GM18858 (cell line): Measurements from ENCODE around the gene ARFRP1.

Experiments
- ATAC-seq: cut with Tn5 transposase; IDR thresholded peaks from one replicate; pipeline ENCODE4 v1.9.1; 2021; ENCODE audit not compliant: unreplicated experiment

ARFRP1 gene

GRCh38 chr20:63743210-63743970 is 35.6 kb upstream of the ARFRP1 start:
- no peak for ATAC-seq

DNA sequence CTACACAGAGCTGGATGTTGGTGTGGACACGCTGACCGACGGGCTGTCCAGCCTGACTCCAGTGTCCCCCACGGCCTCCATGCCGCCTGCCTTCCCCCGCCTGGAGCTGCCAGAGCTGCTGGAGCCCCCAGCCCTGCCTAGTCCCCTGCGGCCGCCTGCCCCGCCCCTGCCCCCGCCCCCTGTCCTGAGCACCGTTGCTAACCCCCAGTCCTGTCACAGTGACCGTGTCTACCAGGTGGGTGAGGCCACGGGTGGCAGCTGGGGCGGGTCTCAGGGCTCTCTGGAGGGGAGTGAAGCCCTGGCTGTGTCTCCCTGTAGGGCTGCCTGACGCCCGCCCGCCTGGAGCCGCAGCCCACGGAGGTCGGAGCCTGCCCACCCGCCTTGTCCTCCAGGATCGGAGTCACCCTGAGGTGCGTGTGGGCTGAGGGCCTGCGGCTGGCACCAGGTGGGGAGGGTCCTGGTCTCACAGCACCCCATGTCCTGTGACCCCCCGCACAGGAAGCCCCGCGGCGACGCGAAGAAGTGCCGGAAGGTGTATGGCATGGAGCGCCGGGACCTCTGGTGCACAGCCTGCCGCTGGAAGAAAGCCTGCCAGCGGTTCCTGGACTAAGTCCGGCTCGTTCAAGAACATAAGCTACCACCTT is 34.7 kb upstream of the ARFRP1 start:
- no peak for ATAC-seq

DNA sequence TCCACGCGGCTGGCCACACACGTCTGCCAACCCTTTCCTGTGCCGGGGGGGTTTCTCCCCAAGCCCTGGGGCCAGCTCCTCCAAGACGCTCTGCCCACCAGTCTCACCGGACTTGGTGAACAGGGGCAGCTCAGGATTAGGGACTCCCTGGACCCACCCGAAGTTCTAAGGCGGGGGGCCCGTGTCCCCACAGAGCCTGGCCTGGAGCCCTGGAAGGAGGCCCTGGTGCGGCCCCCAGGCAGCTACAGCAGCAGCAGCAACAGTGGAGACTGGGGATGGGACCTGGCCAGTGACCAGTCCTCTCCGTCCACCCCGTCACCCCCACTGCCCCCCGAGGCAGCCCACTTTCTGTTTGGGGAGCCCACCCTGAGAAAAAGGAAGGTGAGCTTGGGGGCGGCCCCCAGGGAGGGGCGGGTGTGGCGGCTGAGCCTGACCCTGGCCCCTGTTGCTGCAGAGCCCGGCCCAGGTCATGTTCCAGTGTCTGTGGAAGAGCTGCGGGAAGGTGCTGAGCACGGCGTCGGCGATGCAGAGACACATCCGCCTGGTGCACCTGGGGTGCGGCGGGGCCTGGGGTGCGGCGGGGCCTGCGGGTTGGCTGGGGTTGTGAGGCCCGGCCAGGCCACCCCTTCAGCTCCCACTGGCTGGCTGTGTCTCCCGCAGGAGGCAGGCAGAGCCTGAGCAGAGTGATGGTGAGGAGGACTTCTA is 34.1 kb upstream of the ARFRP1 start:
- no peak for ATAC-seq

- ATAC-seq = no peak
Observed at GRCh38 chr20:63741354-63741675, 33.5 kb upstream of the ARFRP1 start.

DNA sequence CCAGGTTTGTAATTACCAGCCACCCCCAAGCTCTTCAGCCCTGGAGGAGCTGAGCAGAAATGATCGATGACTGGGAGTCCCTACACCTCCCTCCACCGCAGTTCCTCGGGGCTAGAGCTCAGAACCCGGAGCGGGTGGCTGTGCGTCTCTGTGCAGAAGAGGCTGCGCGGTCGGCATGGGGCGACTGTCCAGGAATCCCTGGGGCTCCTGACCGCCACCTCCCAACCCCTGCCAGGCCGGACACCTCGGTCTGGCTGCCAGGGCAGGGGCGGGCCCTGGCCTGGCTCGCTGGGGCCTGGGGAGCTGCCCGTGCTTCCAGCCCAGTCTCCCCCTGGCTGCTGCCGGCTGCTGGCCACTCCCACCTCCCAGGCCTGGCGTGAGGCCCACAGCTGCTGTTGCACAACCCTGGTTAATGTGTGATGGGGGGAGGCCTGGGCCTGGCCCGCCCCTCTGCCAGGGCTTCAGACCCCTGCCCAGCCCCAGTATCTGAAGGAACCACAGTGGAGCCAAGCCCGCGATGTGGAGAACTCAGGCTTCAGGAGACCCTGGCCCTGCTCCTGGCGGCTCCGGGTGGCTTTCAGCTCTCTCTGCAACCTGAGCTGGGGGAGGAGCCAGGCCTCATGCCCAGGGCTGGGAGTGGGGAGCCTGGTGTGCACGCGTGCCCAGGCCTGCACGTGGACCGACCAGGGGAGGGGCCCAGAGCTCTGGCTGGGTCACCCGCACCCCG is 33.0 kb upstream of the ARFRP1 start:
- ATAC-seq = no peak

DNA sequence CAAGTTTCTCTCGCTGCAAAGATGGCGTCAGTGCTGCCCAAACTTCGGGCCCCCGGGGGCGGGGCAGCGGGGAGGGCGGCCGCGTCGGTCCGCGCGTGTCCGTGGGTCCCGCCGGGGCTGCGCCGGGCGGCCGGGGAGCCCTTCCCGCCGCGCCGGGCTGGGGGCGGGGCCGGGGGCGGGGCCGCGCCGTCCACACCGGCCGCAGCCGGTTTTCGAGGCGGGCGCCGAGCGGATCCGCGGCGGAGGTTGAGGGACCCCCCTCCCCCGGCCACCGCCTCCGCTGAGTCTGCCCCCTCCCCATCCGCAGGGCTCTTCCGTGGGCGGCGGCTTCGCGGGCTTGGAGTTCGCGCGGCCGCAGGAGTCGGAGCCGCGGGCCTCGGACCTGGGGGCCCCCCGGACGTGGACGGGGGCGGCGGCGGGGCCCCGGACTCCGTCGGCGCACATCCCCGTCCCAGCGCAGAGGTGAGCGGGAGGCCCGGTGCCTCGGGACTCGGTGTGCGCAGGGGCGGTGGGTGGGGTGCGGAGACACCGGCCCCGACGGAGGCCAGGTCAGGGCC is 32.4 kb upstream of the ARFRP1 start:
- no peak for ATAC-seq

DNA sequence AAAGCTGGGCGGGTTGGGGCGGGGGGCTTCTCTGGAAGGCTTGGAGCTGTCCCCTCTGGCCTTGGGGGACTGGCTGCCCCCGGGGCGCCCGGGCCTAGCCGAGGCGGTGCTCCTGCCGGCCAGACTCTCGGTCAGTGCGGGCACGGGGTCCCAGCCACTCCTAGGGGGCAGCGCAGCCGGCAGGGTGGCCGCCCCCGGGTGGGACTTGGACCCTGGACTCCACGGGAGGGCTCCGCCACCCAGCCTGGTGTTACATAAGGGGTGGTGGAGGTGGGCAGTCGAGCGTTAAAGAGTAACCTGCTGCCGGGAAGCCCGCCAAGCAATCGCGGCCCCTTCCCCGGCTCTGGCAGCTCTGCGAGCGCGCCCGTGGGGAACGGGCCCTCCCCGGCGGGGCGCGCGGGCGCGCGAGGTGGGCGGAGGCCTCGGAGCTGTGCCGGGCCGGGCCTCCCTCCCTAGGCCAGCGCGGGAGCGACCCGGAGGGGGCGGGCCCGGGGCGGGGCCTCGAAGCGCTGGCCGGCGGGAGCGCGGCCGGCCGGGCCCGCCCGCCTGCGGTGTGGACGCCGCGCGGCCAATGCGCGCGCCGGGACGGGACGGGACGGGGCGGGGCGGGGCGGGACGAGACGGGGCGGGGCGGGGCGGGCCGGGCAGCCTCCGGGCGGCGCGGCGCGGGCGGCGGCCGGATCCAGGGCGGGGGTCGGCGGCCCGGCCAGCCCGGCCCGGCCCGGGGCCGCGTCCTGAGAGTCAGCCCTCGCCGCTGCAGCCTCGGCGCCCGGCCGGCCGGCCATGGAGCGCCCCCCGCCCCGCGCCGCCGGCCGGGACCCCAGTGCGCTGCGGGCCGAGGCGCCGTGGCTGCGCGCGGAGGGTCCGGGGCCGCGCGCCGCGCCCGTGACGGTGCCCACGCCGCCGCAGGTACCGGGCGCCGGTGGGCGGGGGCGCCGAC is 31.6 kb upstream of the ARFRP1 start, which contains the start of gene SLC2A4RG:
Gene SLC2A4RG (plus strand): TSS at position 647 of the 940 bp plus-strand sequence. CDS start 137 bp downstream, at position 784.
- no peak for ATAC-seq

DNA sequence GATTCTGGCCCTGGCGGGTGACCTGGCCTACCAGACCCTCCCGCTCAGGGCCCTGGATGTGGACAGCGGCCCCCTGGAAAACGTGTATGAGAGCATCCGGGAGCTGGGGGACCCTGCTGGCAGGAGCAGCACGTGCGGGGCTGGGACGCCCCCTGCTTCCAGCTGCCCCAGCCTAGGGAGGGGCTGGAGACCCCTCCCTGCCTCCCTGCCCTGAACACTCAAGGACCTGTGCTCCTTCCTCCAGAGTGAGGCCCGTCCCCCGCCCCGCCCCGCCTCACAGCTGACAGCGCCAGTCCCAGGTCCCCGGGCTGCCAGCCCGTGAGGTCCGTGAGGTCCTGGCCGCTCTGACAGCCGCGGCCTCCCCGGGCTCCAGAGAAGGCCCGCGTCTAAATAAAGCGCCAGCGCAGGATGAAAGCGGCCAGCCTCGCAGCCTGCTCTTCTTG is 30.9 kb upstream of the ARFRP1 start:
- no peak for ATAC-seq

DNA sequence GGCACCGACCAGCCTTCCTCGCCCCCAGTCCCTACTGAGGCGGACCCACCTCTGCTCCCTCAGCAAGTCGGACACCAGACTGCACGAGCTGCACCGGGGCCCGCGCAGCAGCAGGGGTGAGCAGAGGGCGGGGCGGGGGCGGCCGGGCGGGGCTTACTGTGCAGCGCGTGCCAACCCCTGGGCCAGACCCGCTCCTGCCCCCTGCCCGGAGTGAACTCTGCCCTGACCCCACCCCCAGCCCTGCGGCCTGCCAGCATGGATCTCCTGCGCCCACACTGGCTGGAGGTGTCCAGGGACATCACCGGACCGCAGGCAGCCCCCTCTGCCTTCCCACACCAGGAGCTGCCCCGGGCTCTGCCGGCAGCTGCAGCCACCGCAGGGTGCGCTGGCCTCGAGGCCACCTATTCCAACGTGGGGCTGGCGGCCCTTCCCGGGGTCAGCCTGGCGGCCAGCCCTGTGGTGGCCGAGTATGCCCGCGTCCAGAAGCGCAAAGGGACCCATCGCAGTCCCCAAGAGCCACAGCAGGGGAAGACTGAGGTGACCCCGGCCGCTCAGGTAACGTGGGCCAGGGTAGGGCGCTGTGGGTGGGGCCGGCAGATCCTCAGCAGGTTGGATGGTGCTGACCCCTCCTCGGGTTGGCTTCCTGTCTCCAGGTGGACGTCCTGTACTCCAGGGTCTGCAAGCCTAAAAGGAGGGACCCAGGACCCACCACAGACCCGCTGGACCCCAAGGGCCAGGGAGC is 30.3 kb upstream of the ARFRP1 start:
- no peak for ATAC-seq

DNA sequence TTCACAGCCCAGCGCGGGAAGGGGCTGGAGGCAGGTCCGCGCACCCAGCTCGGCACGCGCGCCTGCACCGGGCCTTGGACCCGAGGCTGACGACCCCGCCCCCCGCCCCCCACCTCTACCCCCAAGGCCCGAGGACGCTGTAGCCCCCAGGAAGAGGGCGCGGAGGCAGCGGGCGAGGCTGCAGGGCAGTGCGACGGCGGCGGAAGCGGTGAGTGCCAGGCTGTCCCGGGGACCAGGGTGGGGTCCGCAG is 29.8 kb upstream of the ARFRP1 start:
- ATAC-seq = no peak

DNA sequence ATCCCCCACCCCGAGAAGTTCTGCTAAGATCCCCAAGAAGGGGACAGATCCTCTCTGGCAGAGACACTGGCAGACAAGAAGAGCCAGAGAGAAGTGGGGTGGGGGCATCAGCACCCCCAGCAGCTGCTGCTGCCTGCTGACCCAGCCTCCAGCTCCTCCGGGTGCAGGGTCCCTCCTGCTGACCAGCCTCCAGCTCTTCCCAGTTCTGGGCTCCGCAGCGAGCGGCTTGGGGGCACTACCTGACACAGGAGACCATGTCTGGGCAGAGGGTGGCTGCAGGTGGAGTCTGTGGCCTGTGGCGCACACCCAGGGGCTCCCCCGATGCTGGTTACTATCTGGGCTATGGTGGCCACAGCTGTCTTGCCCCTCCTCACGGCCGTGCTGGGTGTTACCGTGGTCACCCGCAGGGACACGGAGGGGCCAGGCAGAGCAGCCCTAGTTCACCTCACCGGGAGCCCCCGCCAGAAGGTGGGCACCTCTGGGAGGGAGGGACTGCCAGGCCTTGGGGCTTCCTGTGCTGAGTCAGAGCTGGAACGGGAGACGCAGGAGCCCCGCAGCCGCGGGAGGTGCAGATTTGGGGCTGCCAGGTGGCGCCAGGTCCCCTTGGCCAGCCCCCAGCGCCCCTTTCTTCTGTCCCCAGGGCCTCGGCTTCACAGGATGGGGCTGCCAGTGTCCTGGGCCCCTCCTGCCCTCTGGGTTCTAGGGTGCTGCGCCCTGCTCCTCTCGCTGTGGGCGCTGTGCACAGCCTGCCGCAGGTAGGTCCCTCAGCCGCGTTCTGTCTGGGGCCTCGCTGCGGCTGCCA is 29.3 kb upstream of the ARFRP1 start:
- ATAC-seq = no peak

DNA sequence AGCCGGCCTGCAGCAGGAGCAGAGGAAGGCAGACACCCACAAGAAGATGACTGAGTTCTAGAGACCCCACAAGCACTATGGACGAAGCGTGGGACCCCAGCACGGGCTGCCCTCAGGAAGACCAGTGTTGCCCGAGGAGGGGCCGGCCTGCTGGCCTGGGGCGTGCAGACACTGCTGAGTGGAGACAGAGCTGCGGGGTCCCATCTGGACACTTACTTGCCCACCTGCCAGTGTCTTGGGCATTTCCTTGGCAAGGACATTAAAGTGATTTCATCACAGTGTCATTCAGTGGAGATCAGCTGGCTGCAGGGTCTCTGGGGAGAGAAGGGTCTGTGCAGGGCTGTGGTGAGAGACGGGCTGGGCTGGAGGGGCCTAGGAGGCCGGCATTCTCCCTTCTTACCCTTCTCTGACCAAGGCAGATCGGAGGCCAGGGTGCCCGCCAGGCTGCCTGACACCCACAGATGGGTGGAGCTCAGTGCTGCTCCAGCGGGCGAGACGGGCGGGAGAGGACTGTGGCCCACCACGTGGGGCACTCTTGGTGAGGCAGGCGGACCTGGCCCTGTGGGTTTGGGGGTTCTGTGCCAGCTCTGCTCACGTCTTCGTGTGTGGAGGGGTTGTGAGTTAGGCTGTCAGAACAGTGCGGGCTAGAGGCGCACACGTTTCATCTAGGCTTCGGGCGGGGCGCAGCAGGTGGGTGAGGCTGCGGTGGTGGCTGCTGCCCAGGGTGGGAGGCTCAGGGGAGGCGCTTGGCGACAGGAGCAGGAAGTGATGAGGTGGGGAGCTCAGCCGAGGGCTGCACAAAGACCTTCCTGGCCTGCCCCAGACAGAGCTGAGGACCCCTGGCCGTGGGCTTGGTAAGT is 28.3 kb upstream of the ARFRP1 start, which contains the start of gene LIME1:
Gene LIME1 (plus strand): TSS at position 806 of the 860 bp plus-strand sequence. CDS start 886 bp downstream, outside the sequence.
- no peak for ATAC-seq

GRCh38 chr20:63734946-63735858 is 27.4 kb upstream of the ARFRP1 start:
- ATAC-seq = no peak

DNA sequence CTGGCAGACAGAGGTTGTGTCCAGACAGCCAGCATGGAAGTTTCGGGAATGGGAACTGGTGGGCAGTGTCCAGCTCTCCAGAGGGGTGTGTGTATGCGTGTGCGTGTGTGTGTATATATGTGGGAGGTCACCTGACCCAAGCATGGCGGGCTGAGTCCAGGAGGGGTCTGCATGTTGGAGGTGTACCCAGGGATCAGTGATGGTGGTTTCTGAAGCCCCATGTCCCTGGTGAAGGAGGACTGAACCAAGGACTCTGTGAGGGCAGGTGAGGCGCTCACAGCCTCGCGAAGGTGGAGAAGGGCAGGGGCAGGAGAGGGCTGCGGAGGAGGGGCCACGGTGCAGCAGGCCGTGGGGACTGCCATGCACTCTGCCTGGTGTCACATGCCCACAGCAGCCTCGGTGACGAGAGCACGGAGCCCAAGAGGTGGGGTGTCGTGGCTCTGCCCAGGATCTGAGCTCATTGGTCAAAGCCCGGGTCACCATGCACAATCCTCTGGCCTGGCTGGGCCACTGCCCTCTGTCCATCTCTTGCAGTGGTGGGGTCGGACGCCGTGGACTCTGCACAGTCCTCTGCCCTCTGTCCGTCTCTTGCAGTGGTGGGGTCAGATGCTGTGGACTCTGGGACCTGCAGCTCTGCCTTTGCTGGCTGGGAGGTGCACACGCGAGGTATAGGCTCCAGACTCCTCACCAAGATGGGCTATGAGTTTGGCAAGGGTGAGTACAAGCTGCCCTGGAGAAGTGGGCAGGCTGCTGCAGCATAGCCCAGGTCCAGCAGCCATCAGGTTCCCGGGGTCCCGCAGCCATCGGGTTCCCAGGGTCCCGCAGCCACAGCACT is 26.6 kb upstream of the ARFRP1 start:
- no peak for ATAC-seq

- ATAC-seq = no peak
Observed at GRCh38 chr20:63733579-63734081, 25.9 kb upstream of the ARFRP1 start.

DNA sequence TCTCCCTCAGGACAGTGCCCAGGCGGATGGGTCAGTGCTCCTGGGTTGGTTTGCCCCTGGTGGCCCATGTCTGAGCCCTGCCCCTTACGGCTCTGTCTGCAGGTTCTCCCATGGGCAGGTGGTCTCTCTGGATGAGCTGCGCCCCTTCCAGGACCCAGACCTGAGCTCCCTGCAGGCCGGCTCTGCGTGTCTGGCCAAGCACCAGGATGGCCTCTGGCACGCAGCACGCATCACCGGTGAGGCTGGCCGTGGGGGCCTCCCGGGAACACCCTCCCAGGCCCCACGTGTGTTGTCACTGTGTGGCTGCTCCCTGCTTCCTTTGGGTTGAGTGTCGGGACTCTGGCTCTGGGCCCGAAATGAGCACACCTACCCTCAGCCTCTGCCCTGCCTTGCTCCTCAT is 25.3 kb upstream of the ARFRP1 start:
- ATAC-seq = no peak
